K562 (cell line): ENCODE results near the gene KLRC3. TPM values are rescaled to one million over a fixed set of nuclear protein-coding genes. Genes with fewer than 3 reads are reported as not detected.
A peak's percentile ranks its signal among the peaks of the same experiment; 100 is the strongest.

ENCODE experiments used
- BMI1 ChIP-seq: fragments of 150-350 bp; IDR thresholded peaks from 2 replicates; pipeline ENCODE4 v1.6.1; 2014; ENCODE audit warnings: low read length
- CHCHD3 ChIP-seq: fragments of 250-450 bp; sonication (Bioruptor Pico); IDR thresholded peaks from 2 replicates; pipeline ENCODE4 v2.1.2; 2022; ENCODE audit warnings: mild to moderate bottlenecking
- HOMEZ ChIP-seq: fragments of 250-450 bp; sonication (Bioruptor Pico); IDR thresholded peaks from 2 replicates; pipeline ENCODE4 v1.4.0; 2020; ENCODE audit warnings: mild to moderate bottlenecking, moderate library complexity
- MIER1 ChIP-seq: fragments of 450-650 bp; IDR thresholded peaks from 2 replicates; pipeline ENCODE4 v1.6.1; 2016; ENCODE audit warnings: antibody characterized with exemption, mild to moderate bottlenecking, low read depth
- MNT ChIP-seq, 2 experiments: fragments of 450-650 bp; conservative IDR thresholded peaks; 2 replicates each; pipeline ENCODE4 v1.6.1; 2017; ENCODE audit warnings: mild to moderate bottlenecking in 2 of 2, moderate library complexity in 2 of 2
- MYBL2 ChIP-seq, 2 experiments: fragments of 450-650 bp in 1 of 2; sonication (generic) in 1 of 2; formaldehyde crosslinking in 1 of 2; IDR thresholded peaks; 2 replicates each; pipeline versions ENCODE4 v1.6.1 to v1.8.1; 2017 to 2022; ENCODE audit warnings: borderline replicate concordance in 1 of 2, inconsistent platforms in 1 of 2, low read depth in 1 of 2, mild to moderate bottlenecking in 1 of 2, missing genetic modification reagents in 1 of 2, moderate library complexity in 1 of 2
- NCOA2 ChIP-seq, 2 experiments: fragments of 450-650 bp; IDR thresholded peaks; 2 replicates each; pipeline ENCODE4 v1.6.1; 2018; ENCODE audit warnings: mild to moderate bottlenecking in 2 of 2, moderate library complexity in 1 of 2; ENCODE audit not compliant: partially characterized antibody in 2 of 2
- NCOA6 ChIP-seq: fragments of 450-650 bp; IDR thresholded peaks from 2 replicates; pipeline ENCODE4 v1.6.1; 2017; ENCODE audit warnings: mild to moderate bottlenecking
- PHF8 ChIP-seq: fragments of 200-600 bp; sonication (generic); IDR thresholded peaks from 2 replicates; pipeline ENCODE4 v1.6.1; 2012; ENCODE audit warnings: mixed run types, mild to moderate bottlenecking, inconsistent platforms, low read length, moderate library complexity, borderline replicate concordance
- SMAD3 ChIP-seq: fragments of 450-650 bp; formaldehyde crosslinking; conservative IDR thresholded peaks from 2 replicates; pipeline ENCODE4 v1.4.0; 2020; ENCODE audit warnings: mild to moderate bottlenecking
- ZFPM2 ChIP-seq: fragments of 250-450 bp; sonication (Bioruptor Pico); IDR thresholded peaks from 2 replicates; pipeline ENCODE4 v1.5.1; 2022; ENCODE audit warnings: mild to moderate bottlenecking
- ZNF165 ChIP-seq: fragments of 250-450 bp; sonication (Bioruptor Pico); IDR thresholded peaks from 2 replicates; pipeline ENCODE4 v1.4.0; 2020; ENCODE audit warnings: borderline replicate concordance
- ZNF609 ChIP-seq: sonication (generic); formaldehyde crosslinking; IDR thresholded peaks from 2 replicates; pipeline ENCODE4 v1.8.1; 2023; ENCODE audit warnings: missing genetic modification reagents, mild to moderate bottlenecking, borderline replicate concordance
- ZNF764 ChIP-seq: fragments of 250-450 bp; sonication (Bioruptor Pico); IDR thresholded peaks from 2 replicates; pipeline ENCODE4 v1.4.0; 2020; ENCODE audit warnings: low read depth, mild to moderate bottlenecking, moderate library complexity
- polyA plus RNA-seq, 8 experiments: library from polyadenylated mRNA; depleted of rRNA in 4 of 8; stranded (reverse) in 5 of 8; unstranded in 3 of 8; fragments of >200 nt; fragmentation: Nextera tagmentation in 2 of 8; fragmentation: Illumina TruSeq in 1 of 8; extraction: Ambion mirVana in 2 of 8; extraction: Trizol in 1 of 8; gene quantifications; 2 replicates each; pipeline versions ENCODE4 v1.2.1 to v1.2.3, GENCODE V29; 2011 to 2014; ENCODE audit warnings: inconsistent platforms in 1 of 8, missing spikeins in 1 of 8
- total RNA-seq, 7 experiments: library from RNA; depleted of rRNA in 6 of 7; stranded (reverse); fragments of >200 nt in 6 of 7; fragmentation: Illumina TruSeq in 2 of 7; extraction: Trizol in 2 of 7; gene quantifications; 2 replicates each; pipeline versions ENCODE4 v1.2.1 to v1.2.3, GENCODE V29; 2011 to 2021; ENCODE audit warnings: low replicate concordance in 1 of 7

The KLRC3 gene
- total and polyA plus RNA-seq, 9 of the 15 experiments (the other 6 are each of a cell fraction or from before 2014, with no cell fraction given), result 0.09 to 0.32 (median 0.18) TPM; not detected in 5

- TF ChIP-seq MNT (conservative IDR thresholded peaks at IDR 0.05), result no peak
- TF ChIP-seq HOMEZ (CRISPR knock-in tag), result no peak
- no peak for TF ChIP-seq ZNF165 (CRISPR knock-in tag)
- no peak for TF ChIP-seq ZFPM2 (CRISPR knock-in tag)
- TF ChIP-seq PHF8, result peak; percentile 45; the same call in 1 of the 2 replicates
- no peak for TF ChIP-seq MYBL2 (IDR thresholded peaks at IDR 0.05; ENCODE audit: low read depth)
- no peak for TF ChIP-seq MYBL2 (CRISPR knock-in tag; IDR thresholded peaks at IDR 0.05; ENCODE audit: borderline replicate concordance)
- no peak for TF ChIP-seq SMAD3 (CRISPR knock-in tag)
- no peak for TF ChIP-seq NCOA2 (IDR thresholded peaks at IDR 0.05; ENCODE audit: partially characterized antibody in 2 of 2)
- no peak for TF ChIP-seq MIER1
- no peak for TF ChIP-seq BMI1
- no peak for TF ChIP-seq CHCHD3 (CRISPR knock-in tag)
- no peak for TF ChIP-seq ZNF764
- TF ChIP-seq NCOA6, result no peak
- no peak for TF ChIP-seq ZNF609
These were observed 56.2 kb downstream of the KLRC3 start (continued) for GRCh38 chr12:10363914-10364814.
